Nephron progenitor cell (in vitro differentiated cells): Measurements from ENCODE around the gene CD38.

Experiments used
- DNase-seq: peaks from one replicate; pipeline ENCODE4 v3.0.0; 2021
- H3K27ac Mint-ChIP-seq: 2 replicates; pipeline ENCODE4 v1.8.0; 2021; ENCODE audit warnings: mild to moderate bottlenecking, moderate library complexity, mixed read lengths
- H3K27me3 Mint-ChIP-seq: 2 replicates; pipeline ENCODE4 v1.8.0; 2021; ENCODE audit warnings: mild to moderate bottlenecking, low read depth, mixed read lengths; ENCODE audit not compliant: poor library complexity
- H3K36me3 Mint-ChIP-seq: 2 replicates; pipeline ENCODE4 v1.8.0; 2021; ENCODE audit warnings: low read depth, mixed read lengths
- H3K4me1 Mint-ChIP-seq: 2 replicates; pipeline ENCODE4 v1.8.0; 2021; ENCODE audit warnings: mixed read lengths
- H3K4me3 Mint-ChIP-seq: 2 replicates; pipeline ENCODE4 v1.8.0; 2021; ENCODE audit warnings: mild to moderate bottlenecking, moderate library complexity, mixed read lengths
- H3K9me3 Mint-ChIP-seq: 2 replicates; pipeline ENCODE4 v1.8.0; 2021; ENCODE audit warnings: mild to moderate bottlenecking, moderate library complexity, mixed read lengths
- TF ChIP-seq, protein P1 (sequence below): fragments of 200-600 bp; sonication (generic); IDR thresholded peaks from 2 replicates; pipeline ENCODE4 v1.5.0; 2021; ENCODE audit warnings: antibody characterized with exemption

CD38 gene

DNA sequence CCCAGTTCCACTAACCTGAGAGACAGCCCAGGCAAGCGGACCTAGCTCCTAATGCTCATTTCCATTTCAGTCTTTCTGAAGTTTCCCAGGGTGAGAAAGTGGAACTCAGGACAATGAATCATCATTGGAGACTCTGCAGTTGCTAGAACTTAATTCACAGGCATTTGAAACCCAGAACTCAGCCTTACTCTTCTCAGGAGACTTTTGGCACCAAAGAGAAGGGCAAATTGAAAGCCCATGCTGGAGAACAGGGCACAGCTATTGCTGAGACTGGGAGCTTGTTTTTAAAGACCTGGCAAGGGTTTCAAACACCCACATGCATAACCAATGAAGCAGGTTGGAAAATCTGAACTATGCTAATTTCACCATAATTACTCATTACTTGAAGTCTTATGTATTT lies 39.3 kb upstream of the CD38 start:
- Mint-ChIP-seq H3K4me1 (no peaks in the 10 kb centered on the region), H3K27ac (no peak overlapping the region), H3K36me3 (no peaks in the 10 kb centered on the region), H3K9me3 (peaks cover 16% of the 10 kb centered on the region), H3K4me3 (no peak overlapping the region), H3K27me3 (peaks cover 20% of the 10 kb centered on the region)
- TF ChIP-seq, protein P1, sequence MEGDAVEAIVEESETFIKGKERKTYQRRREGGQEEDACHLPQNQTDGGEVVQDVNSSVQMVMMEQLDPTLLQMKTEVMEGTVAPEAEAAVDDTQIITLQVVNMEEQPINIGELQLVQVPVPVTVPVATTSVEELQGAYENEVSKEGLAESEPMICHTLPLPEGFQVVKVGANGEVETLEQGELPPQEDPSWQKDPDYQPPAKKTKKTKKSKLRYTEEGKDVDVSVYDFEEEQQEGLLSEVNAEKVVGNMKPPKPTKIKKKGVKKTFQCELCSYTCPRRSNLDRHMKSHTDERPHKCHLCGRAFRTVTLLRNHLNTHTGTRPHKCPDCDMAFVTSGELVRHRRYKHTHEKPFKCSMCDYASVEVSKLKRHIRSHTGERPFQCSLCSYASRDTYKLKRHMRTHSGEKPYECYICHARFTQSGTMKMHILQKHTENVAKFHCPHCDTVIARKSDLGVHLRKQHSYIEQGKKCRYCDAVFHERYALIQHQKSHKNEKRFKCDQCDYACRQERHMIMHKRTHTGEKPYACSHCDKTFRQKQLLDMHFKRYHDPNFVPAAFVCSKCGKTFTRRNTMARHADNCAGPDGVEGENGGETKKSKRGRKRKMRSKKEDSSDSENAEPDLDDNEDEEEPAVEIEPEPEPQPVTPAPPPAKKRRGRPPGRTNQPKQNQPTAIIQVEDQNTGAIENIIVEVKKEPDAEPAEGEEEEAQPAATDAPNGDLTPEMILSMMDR = no peak
- DNase-seq = no peak

DNA sequence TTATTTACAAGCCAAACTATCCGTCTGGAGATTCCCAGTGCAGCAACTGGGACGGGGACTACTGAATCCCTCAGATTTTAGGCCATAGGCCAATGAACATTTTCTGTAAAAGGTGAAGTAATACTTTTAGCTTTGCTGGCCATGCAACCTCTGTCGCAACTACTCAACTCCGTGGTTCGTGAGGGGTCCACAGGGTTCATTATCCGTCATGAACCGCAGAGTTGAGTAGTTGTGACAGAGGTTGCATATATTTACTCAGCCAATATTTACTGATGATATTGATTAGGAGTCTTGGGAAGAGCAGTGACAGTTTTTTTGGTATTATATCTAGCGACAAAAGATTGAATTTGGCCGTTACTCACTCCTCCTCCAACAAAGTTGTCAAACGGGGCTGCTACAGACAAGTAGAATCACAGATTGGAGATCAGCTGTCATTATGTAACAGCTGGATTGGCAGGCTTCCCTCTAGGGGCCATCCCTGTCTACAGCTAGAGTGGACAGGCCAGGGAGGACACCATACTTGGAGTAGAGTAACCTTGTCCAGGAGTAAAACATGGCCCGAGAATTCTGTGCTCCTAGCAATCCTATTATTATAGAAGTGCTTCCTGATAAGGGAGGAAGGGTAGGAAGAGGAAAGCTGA lies 37.2 kb upstream of the CD38 start:
- Mint-ChIP-seq H3K4me1 (no peaks in the 10 kb centered on the region), H3K4me3 (no peak overlapping the region), H3K36me3 (no peaks in the 10 kb centered on the region), H3K27me3 (peaks cover 17% of the 10 kb centered on the region), H3K9me3 (peaks cover 19% of the 10 kb centered on the region), H3K27ac (no peak overlapping the region)
- DNase-seq = no peak
- TF ChIP-seq, protein P1 = no peak

DNA sequence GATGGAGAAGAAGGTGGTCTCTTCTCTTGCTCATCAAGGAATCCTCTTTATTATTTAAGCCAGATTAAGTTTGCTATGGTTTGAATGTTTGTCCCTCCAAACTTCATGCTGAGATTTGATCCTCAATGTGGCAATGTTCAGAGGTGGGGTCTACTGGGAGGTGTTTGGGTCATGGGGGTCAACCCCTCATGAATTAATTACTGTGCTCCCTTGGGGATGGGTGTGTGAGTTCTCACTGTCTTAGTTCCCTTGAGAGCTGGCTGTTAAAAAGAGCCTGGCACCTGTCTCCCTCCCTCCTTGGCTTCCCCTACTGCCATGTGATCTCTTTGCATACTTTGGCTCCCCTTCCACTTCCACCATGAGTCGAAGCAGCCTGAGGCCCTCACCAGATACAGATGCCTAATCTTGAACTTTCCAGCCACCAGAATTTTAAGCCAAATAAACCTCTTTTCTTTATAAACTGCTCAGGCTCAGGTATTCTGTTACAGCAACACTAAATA lies 36.0 kb upstream of the CD38 start:
- H3K27me3 Mint-ChIP-seq = peaks cover 14% of the 10 kb centered on the region
- TF ChIP-seq, protein P1 = no peak
- peaks cover 19% of the 10 kb centered on the region for H3K9me3 Mint-ChIP-seq
- no peak for DNase-seq
- H3K4me1 Mint-ChIP-seq = no peaks in the 10 kb centered on the region
- no peak overlapping the region for H3K4me3 Mint-ChIP-seq
- H3K36me3 Mint-ChIP-seq = no peaks in the 10 kb centered on the region
- no peak overlapping the region for H3K27ac Mint-ChIP-seq

DNA sequence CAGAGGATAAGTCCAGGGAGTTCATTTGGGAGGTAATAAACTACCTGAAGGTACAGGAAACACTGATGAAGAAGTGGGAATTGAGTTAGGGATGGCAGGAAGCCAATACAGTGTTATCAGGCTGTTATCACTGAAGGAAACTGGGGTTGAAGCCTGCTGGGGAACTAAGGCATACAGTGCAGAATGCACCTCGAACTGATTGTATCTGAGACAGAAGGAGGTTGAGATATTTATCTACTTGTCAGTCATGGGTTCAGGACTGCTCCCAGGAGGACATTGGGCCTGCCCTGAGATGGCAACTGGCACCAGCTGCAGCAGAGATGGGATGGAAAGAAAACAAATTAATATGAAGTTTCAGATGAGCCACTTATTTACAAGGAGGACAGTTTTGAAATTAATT lies 35.5 kb upstream of the CD38 start:
- Mint-ChIP-seq H3K27me3 (peaks cover 10% of the 10 kb centered on the region), H3K4me3 (no peak overlapping the region), H3K9me3 (peaks cover 19% of the 10 kb centered on the region), H3K27ac (no peak overlapping the region), H3K36me3 (no peaks in the 10 kb centered on the region), H3K4me1 (no peaks in the 10 kb centered on the region)
- DNase-seq = no peak
- TF ChIP-seq, protein P1 = no peak

DNA sequence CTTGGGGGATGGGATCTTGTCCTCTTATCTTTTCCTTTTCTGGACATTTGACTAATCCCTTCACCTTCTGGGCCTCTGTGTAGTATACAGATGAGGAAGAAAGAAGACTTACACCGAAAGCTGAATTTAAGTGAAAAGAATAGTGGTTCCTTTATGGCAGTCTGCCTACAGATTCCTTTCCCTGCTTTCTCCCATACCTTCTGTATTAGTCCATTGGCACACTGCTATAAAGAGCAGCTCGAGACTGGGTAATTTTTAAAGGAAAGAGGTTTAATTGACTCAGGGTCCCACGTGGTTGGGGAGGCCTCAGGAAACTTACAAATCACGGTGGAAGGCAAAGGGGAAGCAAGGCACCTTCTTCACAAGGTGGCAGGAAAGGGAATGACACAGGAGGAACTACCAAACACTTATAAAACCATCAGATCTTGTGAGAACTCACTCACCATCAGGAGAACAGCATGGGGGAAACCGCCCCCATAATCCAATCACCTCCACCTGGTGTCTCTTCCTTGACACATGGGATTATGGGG lies 34.0 kb upstream of the CD38 start:
- Mint-ChIP-seq H3K4me3 (no peak overlapping the region), H3K27me3 (peaks cover 6% of the 10 kb centered on the region), H3K27ac (no peak overlapping the region), H3K36me3 (no peaks in the 10 kb centered on the region), H3K4me1 (no peaks in the 10 kb centered on the region), H3K9me3 (peaks cover 19% of the 10 kb centered on the region)
- DNase-seq = no peak
- TF ChIP-seq, protein P1 = no peak

DNA sequence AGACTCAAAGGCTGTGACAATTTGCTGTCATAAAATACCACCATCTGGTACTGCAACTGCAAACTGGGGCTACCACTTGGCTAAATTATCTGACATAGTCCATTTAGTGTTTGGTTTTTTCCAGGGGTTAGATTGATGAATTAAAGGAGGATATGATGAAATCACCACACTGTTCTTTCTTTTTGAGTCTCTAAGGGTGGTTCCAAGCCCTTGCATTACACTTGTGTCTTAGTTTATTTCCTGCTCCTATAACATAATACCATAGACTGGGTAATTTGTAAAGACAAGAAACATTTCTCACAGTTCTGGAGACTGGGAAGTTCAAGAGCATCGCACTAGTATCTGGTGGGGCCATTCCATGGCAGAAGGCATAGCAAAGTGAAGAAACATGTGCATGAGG lies 32.0 kb upstream of the CD38 start:
- Mint-ChIP-seq H3K9me3 (peaks cover 16% of the 10 kb centered on the region), H3K4me1 (no peaks in the 10 kb centered on the region), H3K4me3 (no peak overlapping the region), H3K36me3 (no peaks in the 10 kb centered on the region), H3K27me3 (peaks cover 3% of the 10 kb centered on the region), H3K27ac (no peak overlapping the region)
- TF ChIP-seq, protein P1 = no peak
- no peak for DNase-seq
